22Rv1 (cell line): Measurements from ENCODE around the gene BCL11A.

Experiments
- CTCF ChIP-seq: fragments of 450-650 bp; IDR thresholded peaks from 2 replicates; pipeline ENCODE4 v1.5.1; 2017; ENCODE audit warnings: mild to moderate bottlenecking
- ZFX ChIP-seq: fragments of 450-650 bp; IDR thresholded peaks from 2 replicates; pipeline ENCODE4 v1.6.1; 2017; ENCODE audit warnings: antibody characterized with exemption, borderline replicate concordance

DNA sequence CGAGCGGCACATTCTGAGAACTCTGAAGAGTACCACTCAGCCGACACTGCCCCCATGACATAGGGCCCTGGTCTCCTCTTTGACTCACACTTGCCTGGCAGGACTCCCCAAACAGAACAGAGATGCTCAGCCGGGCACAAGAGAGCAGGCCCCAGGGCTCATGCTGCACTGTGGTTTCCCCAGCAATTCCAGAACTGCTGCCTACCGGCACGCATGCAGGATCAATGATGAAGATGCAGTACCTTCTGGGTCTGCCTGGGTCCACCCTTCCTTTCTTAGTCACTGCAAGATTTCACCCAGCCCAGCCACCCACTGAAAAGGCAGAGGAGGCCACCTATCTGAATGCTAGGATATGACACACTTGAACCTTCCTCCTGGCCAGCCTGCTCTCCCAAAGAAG, 49.4 kb downstream of the BCL11A start:
- TF ChIP-seq CTCF: 0 out of 2 replicates have a peak, but pooled peaks have one; percentile 16
- TF ChIP-seq ZFX: no peak
